HepG2 (cell line): ENCODE measurements around the gene SMG7. TPM values are rescaled to one million over a fixed set of nuclear protein-coding genes. Genes with fewer than 3 reads are reported as not detected.
A peak's percentile ranks its signal among the peaks of the same experiment; 100 is the strongest.

Experiments used
- ATAC-seq: fragments of 200-7000 bp; cut with Tn5 transposase; 3 replicates; pipeline ENCODE4 v1.9.1; 2020; ENCODE audit warnings: mild to moderate bottlenecking, moderate library complexity
- BruUV-seq: library from RNA; stranded (reverse); fragments of 400-500 nt; replicated peaks from 2 replicates; lab custom pipeline; 2021; lab: Mats Ljungman, UMichigan
- CTCF ChIA-PET: fragments of 300-600 bp; formaldehyde crosslinking; extraction: SDS; loops from one replicate; lab custom pipeline; 2021; ENCODE audit warnings: low total read pairs, inconsistent platforms, low intra/inter-chr PET ratio; lab: Yijun Ruan, JAX
- POLR2A ChIA-PET: fragments of 350-600 bp; sonication (Branson Sonifier 250); formaldehyde crosslinking; loops from one replicate; lab custom pipeline; 2020; ENCODE audit warnings: antibody characterized with exemption, inconsistent platforms; lab: Yijun Ruan, JAX
- DNase-seq: peaks from one replicate; pipeline ENCODE4 v3.0.0-alpha.2; 2015; ENCODE audit warnings: low spot score
- FAIRE-seq: peaks from 3 replicates; lab custom pipeline; 2011; peaks lifted over from hg19 to GRCh38; lab: Jason Lieb, UNC
- H2AFZ ChIP-seq: one replicate; pipeline ENCODE4 v1.6.1; 2011; ENCODE audit warnings: low read length, inconsistent platforms
- H3K27ac ChIP-seq: fragments of 300-600 bp; 3 replicates; pipeline ENCODE4 v1.8.0; 2011; ENCODE audit warnings: mixed run types, mild to moderate bottlenecking, mixed read lengths, low read length, inconsistent platforms; ENCODE audit not compliant: insufficient read depth; ENCODE audit errors: extremely low read length
- H3K27me3 ChIP-seq, 2 experiments: fragments of 200-600 bp in 1 of 2; 2 replicates in 1 of 2; 3 replicates in 1 of 2; pipeline versions ENCODE4 v1.6.0 to v1.8.0; 2011; ENCODE audit warnings: low read length in 2 of 2, mild to moderate bottlenecking in 2 of 2, moderate library complexity in 2 of 2, inconsistent platforms in 1 of 2; ENCODE audit not compliant: insufficient read depth in 2 of 2, control insufficient read depth in 1 of 2
- H3K36me3 ChIP-seq, 2 experiments: fragments of 200-600 bp in 1 of 2; replicated peaks in 1 of 2; 2 replicates in 1 of 2; 3 replicates in 1 of 2; pipeline versions ENCODE4 v1.5.1 to v1.8.0; 2011; ENCODE audit warnings: low read length in 2 of 2, inconsistent platforms in 1 of 2; ENCODE audit not compliant: insufficient read depth in 2 of 2, control insufficient read depth in 1 of 2
- H3K4me1 ChIP-seq: 2 replicates; pipeline ENCODE4 v1.5.1; 2012; ENCODE audit warnings: low read length, inconsistent platforms; ENCODE audit not compliant: insufficient read depth
- H3K4me2 ChIP-seq: 2 replicates; pipeline ENCODE4 v1.6.0; 2011; ENCODE audit warnings: low read depth, low read length, inconsistent platforms
- H3K4me3 ChIP-seq, 3 experiments: fragments of 200-600 bp in 1 of 3; sonication (generic), shearing (Covaris generic) in 1 of 3; replicated peaks in 1 of 3; 2 replicates each; pipeline ENCODE4 v1.5.1; 2011 to 2016; ENCODE audit warnings: low read length in 3 of 3, inconsistent platforms in 2 of 3, low read depth in 2 of 3, mild to moderate bottlenecking in 2 of 3, control low read depth in 1 of 3, mixed read lengths in 1 of 3; ENCODE audit not compliant: insufficient read depth in 1 of 3
- H3K79me2 ChIP-seq: one replicate; pipeline ENCODE4 v1.6.1; 2011; ENCODE audit warnings: low read length, inconsistent platforms; ENCODE audit not compliant: insufficient read depth
- H3K9ac ChIP-seq: 2 replicates; pipeline ENCODE4 v1.6.0; 2011; ENCODE audit warnings: mild to moderate bottlenecking, low read depth, low read length, inconsistent platforms; ENCODE audit not compliant: insufficient read depth
- H3K9me3 ChIP-seq: 2 replicates; pipeline ENCODE4 v1.5.1; 2012; ENCODE audit warnings: mild to moderate bottlenecking, low read length
- H4K20me1 ChIP-seq: 2 replicates; pipeline ENCODE4 v1.6.0; 2011; ENCODE audit warnings: inconsistent platforms, mild to moderate bottlenecking, low read length, moderate library complexity; ENCODE audit not compliant: insufficient read depth
- DZIP1 ChIP-seq: sonication (generic); formaldehyde crosslinking; IDR thresholded peaks from 2 replicates; pipeline ENCODE4 v1.5.0; 2020; ENCODE audit warnings: mild to moderate bottlenecking, missing genetic modification reagents
- GLI4 ChIP-seq: sonication (generic); formaldehyde crosslinking; IDR thresholded peaks from 2 replicates; pipeline ENCODE4 v1.5.1; 2020; ENCODE audit warnings: missing genetic modification reagents, mild to moderate bottlenecking, moderate library complexity, borderline replicate concordance
- HBP1 ChIP-seq: IDR thresholded peaks from 2 replicates; pipeline ENCODE4 v1.6.1; 2016; ENCODE audit warnings: low read depth, control low read depth
- MED1 ChIP-seq: sonication (generic); formaldehyde crosslinking; IDR thresholded peaks from 2 replicates; pipeline ENCODE4 v1.4.0; 2020; ENCODE audit warnings: missing genetic modification reagents
- RNF219 ChIP-seq: sonication (generic); formaldehyde crosslinking; IDR thresholded peaks from 2 replicates; pipeline ENCODE4 v1.5.0; 2020; ENCODE audit warnings: mild to moderate bottlenecking, missing genetic modification reagents
- SNAPC4 ChIP-seq: sonication (generic); formaldehyde crosslinking; IDR thresholded peaks from 2 replicates; pipeline ENCODE4 v1.4.0; 2020; ENCODE audit warnings: mild to moderate bottlenecking, missing genetic modification reagents
- ZNF512 ChIP-seq: sonication (generic); formaldehyde crosslinking; IDR thresholded peaks from 2 replicates; pipeline ENCODE4 v1.4.0; 2020; ENCODE audit warnings: mild to moderate bottlenecking, missing genetic modification reagents
- WGBS: methylation state at CpG from one replicate; pipeline ENCODE4 v1.1.6; 2017; ENCODE audit warnings: low lambda C conversion rate; 5-methylcytosine and 5-hydroxymethylcytosine counted together
- in situ Hi-C: cut with HindIII; loops from 2 replicates; pipeline ENCODE4 v1.10.0; 2017; ENCODE audit warnings: low pct_unique_long_range_greater_than_20kb; ENCODE audit not compliant: extremely low pct_ligation_motif_present
- intact Hi-C: fragments of 100-400 bp; cut with micrococcal nuclease; formaldehyde crosslinking; loops from one replicate; pipeline ENCODE4 v1.10.0; 2022; ENCODE audit not compliant: unreplicated experiment
- polyA plus RNA-seq, 8 experiments: library from polyadenylated mRNA; depleted of rRNA in 3 of 8; stranded (reverse) in 7 of 8; unstranded in 1 of 8; fragments of >200 nt; fragmentation: Illumina TruSeq in 4 of 8; extraction: Trizol in 4 of 8; gene quantifications; 2 replicates each; pipeline versions ENCODE4 v1.2.1 to v1.2.3, GENCODE V29; 2011 to 2016; ENCODE audit warnings: low read depth in 4 of 8, missing spikeins in 1 of 8, mixed read lengths in 1 of 8; ENCODE audit not compliant: insufficient read depth in 1 of 8
- total RNA-seq, 5 experiments: library from RNA; depleted of rRNA; stranded (reverse); fragments of >200 nt; fragmentation: Illumina TruSeq; extraction: Trizol; gene quantifications; 2 replicates each; pipeline ENCODE4 v1.2.3, GENCODE V29; 2016; ENCODE audit warnings: low read depth in 1 of 5

SMG7 gene
- total and polyA plus RNA-seq, 2 of the 13 experiments (the other 11 are each of a cell fraction or from before 2014, with no cell fraction given): 14.9 to 27.9 TPM

GRCh38 chr1:183580281-183580682, 108.0 kb downstream of the SMG7 start (continued):
- TF ChIP-seq HBP1 (CRISPR knock-in tag): no peak

GRCh38 chr1:183582021-183582713, 109.9 kb downstream of the SMG7 start:
- no peak overlapping the region for H3K27ac ChIP-seq
- POLR2A ChIA-PET: no interaction called here
- TF ChIP-seq ZNF512 (CRISPR knock-in tag) (no peak), MED1 (CRISPR knock-in tag) (no peak), GLI4 (CRISPR knock-in tag) (no peak), RNF219 (no peak), DZIP1 (CRISPR knock-in tag) (no peak), SNAPC4 (CRISPR knock-in tag) (no peak)

More at GRCh38 chr1:183582021-183582713, 109.9 kb downstream of the SMG7 start:
- ATAC-seq (peak; percentile 67), FAIRE-seq (no peak), DNase-seq (no peak)
- peaks cover 5% of the 10 kb centered on the region; the same call in 1 of the 2 replicates for H3K4me1 ChIP-seq
- WGBS: 69% methylated on average over 11 of the region's 12 CpGs
- H2AFZ ChIP-seq: no peak overlapping the region
- CTCF ChIA-PET: no interaction called here
- no peak overlapping the region for H3K9ac ChIP-seq
- H3K27me3 ChIP-seq: peaks cover 0 to 2% of the 10 kb centered on the region in 2 experiments; a peak in 2 of 5 replicates
- H3K36me3 ChIP-seq: no peaks in the 10 kb centered on the region
- no peaks in the 10 kb centered on the region for H4K20me1 ChIP-seq
- intact Hi-C loops (no loop called here), in situ Hi-C loops (no loop called here)
- BruUV-seq: no TSS peak
- no peak overlapping the region for H3K4me3 ChIP-seq
- no peak overlapping the region for H3K4me2 ChIP-seq
- H3K79me2 ChIP-seq: no peaks in the 10 kb centered on the region
- no peaks in the 10 kb centered on the region for H3K9me3 ChIP-seq
